Liver (tissue), 9 donors: ENCODE results near the gene PTCH2. TPM values are rescaled to one million over a fixed set of nuclear protein-coding genes. Genes with fewer than 3 reads are reported as not detected.

Source experiments
- DNase-seq: peaks from one replicate; pipeline ENCODE4 v3.0.0-alpha.2; 2017; ENCODE audit warnings: low spot score
- H3K27ac ChIP-seq, 2 donors: one replicate each; pipeline ENCODE4 v1.7.0; 2013; ENCODE audit warnings: inconsistent platforms in 2 of 2, low read length in 2 of 2, control low read depth in 1 of 2, low read depth in 1 of 2, mild to moderate bottlenecking in 1 of 2
- H3K27me3 ChIP-seq, 4 donors: one replicate each; pipeline versions ENCODE4 v1.6.1 to v1.7.0; 2013; ENCODE audit warnings: low read length in 3 of 4, inconsistent platforms in 1 of 4, mild to moderate bottlenecking in 1 of 4, moderate library complexity in 1 of 4; ENCODE audit not compliant: control insufficient read depth in 4 of 4, insufficient read depth in 4 of 4
- H3K36me3 ChIP-seq, 4 donors: one replicate each; pipeline versions ENCODE4 v1.6.1 to v1.7.0; 2013; ENCODE audit warnings: low read length in 3 of 4, mild to moderate bottlenecking in 3 of 4, low read depth in 1 of 4, moderate library complexity in 1 of 4; ENCODE audit not compliant: control insufficient read depth in 4 of 4, insufficient read depth in 3 of 4
- H3K4me1 ChIP-seq, 4 donors: one replicate each; pipeline versions ENCODE4 v1.6.1 to v1.7.0; 2013; ENCODE audit warnings: low read length in 3 of 4, mild to moderate bottlenecking in 3 of 4, moderate library complexity in 1 of 4; ENCODE audit not compliant: control insufficient read depth in 4 of 4, insufficient read depth in 4 of 4
- H3K4me3 ChIP-seq, 3 donors: one replicate each; pipeline versions ENCODE4 v1.6.1 to v1.7.0; 2013; ENCODE audit warnings: low read length in 3 of 3, control low read depth in 1 of 3, low read depth in 1 of 3, mild to moderate bottlenecking in 1 of 3
- H3K9ac ChIP-seq, 2 donors: one replicate each; pipeline ENCODE4 v1.7.0; 2013; ENCODE audit warnings: low read length in 2 of 2, mild to moderate bottlenecking in 2 of 2, moderate library complexity in 2 of 2, control low read depth in 1 of 2, low read depth in 1 of 2
- H3K9me3 ChIP-seq, 4 donors: one replicate each; pipeline versions ENCODE4 v1.6.1 to v1.7.0; 2013; ENCODE audit warnings: low read length in 3 of 4; ENCODE audit not compliant: control insufficient read depth in 4 of 4
- ATF3 ChIP-seq: IDR thresholded peaks from 2 replicates; pipeline ENCODE4 v1.6.1; 2016; ENCODE audit warnings: antibody characterized with exemption
- CTCF ChIP-seq: fragments of 150-350 bp; IDR thresholded peaks from 2 replicates; pipeline ENCODE4 v1.5.1; 2017; ENCODE audit warnings: improper control_type of control experiment, low read depth, low read length; ENCODE audit not compliant: missing input control
- EGR1 ChIP-seq, 2 donors: IDR thresholded peaks; 2 replicates each; pipeline ENCODE4 v1.6.1; 2016 to 2018; ENCODE audit warnings: antibody characterized with exemption in 2 of 2, low read depth in 2 of 2
- FOXA2 ChIP-seq: IDR thresholded peaks from 2 replicates; pipeline ENCODE4 v1.6.1; 2016; ENCODE audit warnings: antibody characterized with exemption
- GABPA ChIP-seq, 2 donors: IDR thresholded peaks in 1 of 2; conservative IDR thresholded peaks in 1 of 2; 2 replicates each; pipeline ENCODE4 v1.6.1; 2016; ENCODE audit warnings: antibody characterized with exemption in 2 of 2, mild to moderate bottlenecking in 1 of 2, moderate library complexity in 1 of 2
- HNF4A ChIP-seq, 2 donors: conservative IDR thresholded peaks; 2 replicates each; pipeline ENCODE4 v1.6.1; 2016; ENCODE audit warnings: antibody characterized with exemption in 2 of 2, mild to moderate bottlenecking in 2 of 2
- JUND ChIP-seq, 2 donors: IDR thresholded peaks; 2 replicates each; pipeline ENCODE4 v1.6.1; 2016; ENCODE audit warnings: antibody characterized with exemption in 2 of 2
- NR2F2 ChIP-seq: IDR thresholded peaks from 2 replicates; pipeline ENCODE4 v1.6.1; 2016; ENCODE audit warnings: antibody characterized with exemption
- RAD21 ChIP-seq, 2 donors: IDR thresholded peaks; 2 replicates each; pipeline ENCODE4 v1.6.1; 2016; ENCODE audit warnings: antibody characterized with exemption in 2 of 2, mild to moderate bottlenecking in 2 of 2
- RXRA ChIP-seq, 2 donors: IDR thresholded peaks; 2 replicates each; pipeline ENCODE4 v1.6.1; 2017 to 2018; ENCODE audit warnings: antibody characterized with exemption in 2 of 2, mild to moderate bottlenecking in 1 of 2
- SP1 ChIP-seq: IDR thresholded peaks from 2 replicates; pipeline ENCODE4 v1.6.1; 2018; ENCODE audit warnings: antibody characterized with exemption, mild to moderate bottlenecking
- TAF1 ChIP-seq: conservative IDR thresholded peaks from 2 replicates; pipeline ENCODE4 v1.6.1; 2016; ENCODE audit warnings: antibody characterized with exemption, mild to moderate bottlenecking
- YY1 ChIP-seq: IDR thresholded peaks from 2 replicates; pipeline ENCODE4 v1.6.1; 2016; ENCODE audit warnings: antibody characterized with exemption, mild to moderate bottlenecking
- ZBTB33 ChIP-seq: IDR thresholded peaks from 2 replicates; pipeline ENCODE4 v1.6.1; 2016; ENCODE audit warnings: antibody characterized with exemption
- WGBS: extraction: QIAGEN DNeasy Blood & Tissue Kit; methylation state at CpG from one replicate; pipeline ENCODE4 v1.1.7; 2013; 5-methylcytosine and 5-hydroxymethylcytosine counted together
- polyA plus RNA-seq, 2 donors: library from polyadenylated mRNA; stranded (reverse) in 1 of 2; unstranded in 1 of 2; fragments of 200-250 nt in 1 of 2; fragments of >200 nt in 1 of 2; fragmentation: Nextera tagmentation in 1 of 2; extraction: Ambion mirVana in 1 of 2; gene quantifications; one replicate each; pipeline versions ENCODE4 v1.2.1 to v1.2.3, GENCODE V29; 2013 to 2015
- total RNA-seq, 2 donors: library from RNA; depleted of rRNA; stranded (reverse); fragments of >200 nt; gene quantifications; one replicate each; pipeline ENCODE4 v1.2.3, GENCODE V29; 2014
- TF ChIP-seq, protein P1 (sequence below): IDR thresholded peaks from 2 replicates; pipeline ENCODE4 v1.6.1; 2016; ENCODE audit warnings: antibody characterized with exemption, mild to moderate bottlenecking
- TF ChIP-seq, protein P2 (sequence below): IDR thresholded peaks from 2 replicates; pipeline ENCODE4 v1.6.1; 2016; ENCODE audit warnings: antibody characterized with exemption
- donor health status: healthy.
- donor health status: healthy.
- donor health status: healthy.
- donor health status: healthy.
- donor health status: healthy.

PTCH2 gene
- total and polyA plus RNA-seq, 4 donors: 0.14 to 0.24 (median 0.16) TPM

- H3K36me3 ChIP-seq: peaks cover 0 to 11% (median 6%) of the 10 kb centered on the region in 4 donors
- WGBS: 97% methylated on average over 6 of the region's 6 CpGs
- TF ChIP-seq TAF1 (no peak), EGR1 (IDR thresholded peaks at IDR 0.05; ENCODE audit: low read depth in 2 of 2) (no peak), SP1 (no peak), ZBTB33 (no peak), RXRA (IDR thresholded peaks at IDR 0.05) (no peak), RAD21 (IDR thresholded peaks at IDR 0.05) (no peak), GABPA (IDR thresholded peaks at IDR 0.05 in 1 of 2, conservative IDR thresholded peaks at IDR 0.05 in 1 of 2) (no peak), YY1 (no peak), CTCF (no peak), HNF4A (conservative IDR thresholded peaks at IDR 0.05) (no peak), ATF3 (no peak), JUND (IDR thresholded peaks at IDR 0.05) (no peak), FOXA2 (no peak), NR2F2 (no peak)
- TF ChIP-seq, protein P1, sequence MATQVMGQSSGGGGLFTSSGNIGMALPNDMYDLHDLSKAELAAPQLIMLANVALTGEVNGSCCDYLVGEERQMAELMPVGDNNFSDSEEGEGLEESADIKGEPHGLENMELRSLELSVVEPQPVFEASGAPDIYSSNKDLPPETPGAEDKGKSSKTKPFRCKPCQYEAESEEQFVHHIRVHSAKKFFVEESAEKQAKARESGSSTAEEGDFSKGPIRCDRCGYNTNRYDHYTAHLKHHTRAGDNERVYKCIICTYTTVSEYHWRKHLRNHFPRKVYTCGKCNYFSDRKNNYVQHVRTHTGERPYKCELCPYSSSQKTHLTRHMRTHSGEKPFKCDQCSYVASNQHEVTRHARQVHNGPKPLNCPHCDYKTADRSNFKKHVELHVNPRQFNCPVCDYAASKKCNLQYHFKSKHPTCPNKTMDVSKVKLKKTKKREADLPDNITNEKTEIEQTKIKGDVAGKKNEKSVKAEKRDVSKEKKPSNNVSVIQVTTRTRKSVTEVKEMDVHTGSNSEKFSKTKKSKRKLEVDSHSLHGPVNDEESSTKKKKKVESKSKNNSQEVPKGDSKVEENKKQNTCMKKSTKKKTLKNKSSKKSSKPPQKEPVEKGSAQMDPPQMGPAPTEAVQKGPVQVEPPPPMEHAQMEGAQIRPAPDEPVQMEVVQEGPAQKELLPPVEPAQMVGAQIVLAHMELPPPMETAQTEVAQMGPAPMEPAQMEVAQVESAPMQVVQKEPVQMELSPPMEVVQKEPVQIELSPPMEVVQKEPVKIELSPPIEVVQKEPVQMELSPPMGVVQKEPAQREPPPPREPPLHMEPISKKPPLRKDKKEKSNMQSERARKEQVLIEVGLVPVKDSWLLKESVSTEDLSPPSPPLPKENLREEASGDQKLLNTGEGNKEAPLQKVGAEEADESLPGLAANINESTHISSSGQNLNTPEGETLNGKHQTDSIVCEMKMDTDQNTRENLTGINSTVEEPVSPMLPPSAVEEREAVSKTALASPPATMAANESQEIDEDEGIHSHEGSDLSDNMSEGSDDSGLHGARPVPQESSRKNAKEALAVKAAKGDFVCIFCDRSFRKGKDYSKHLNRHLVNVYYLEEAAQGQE: no peak
- TF ChIP-seq, protein P2, sequence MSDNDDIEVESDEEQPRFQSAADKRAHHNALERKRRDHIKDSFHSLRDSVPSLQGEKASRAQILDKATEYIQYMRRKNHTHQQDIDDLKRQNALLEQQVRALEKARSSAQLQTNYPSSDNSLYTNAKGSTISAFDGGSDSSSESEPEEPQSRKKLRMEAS: no peak
- no peaks in the 10 kb centered on the region for H3K9me3 ChIP-seq
- H3K4me1 ChIP-seq: no peaks in the 10 kb centered on the region
- no peak for DNase-seq
- no peak overlapping the region for H3K9ac ChIP-seq
- no peaks in the 10 kb centered on the region for H3K27me3 ChIP-seq
- H3K27ac ChIP-seq: no peak overlapping the region
- H3K4me3 ChIP-seq: no peak overlapping the region
Observed at GRCh38 chr1:44853201-44853600, 10.1 kb upstream of the PTCH2 start.

- DNase-seq: no peak
- H3K27me3 ChIP-seq: no peaks in the 10 kb centered on the region
- no peak overlapping the region for H3K27ac ChIP-seq
- peaks cover 0 to 5% (median 3%) of the 10 kb centered on the region in 4 donors for H3K36me3 ChIP-seq
- no peak overlapping the region for H3K9ac ChIP-seq
- H3K4me3 ChIP-seq: no peak overlapping the region
- WGBS: 94% methylated on average over 1 of the region's 1 CpG
- no peak for TF ChIP-seq ATF3
- no peak for TF ChIP-seq RAD21 (IDR thresholded peaks at IDR 0.05)
- TF ChIP-seq JUND (IDR thresholded peaks at IDR 0.05): no peak
- H3K4me1 ChIP-seq: no peaks in the 10 kb centered on the region
- H3K9me3 ChIP-seq: no peaks in the 10 kb centered on the region
Observed at GRCh38 chr1:44851308-44851707, 8.3 kb upstream of the PTCH2 start.
